ENCODE measurements around the gene PELI3.

PELI3 gene

GRCh38 chr11:66492161-66492865 lies 25.6 kb downstream of the PELI3 start:
- H3K36me3 ChIP-seq (ENCODE audit: low read depth): peaks cover 4% of the 10 kb centered on the region; the same call in 1 of the 2 replicates

DNA sequence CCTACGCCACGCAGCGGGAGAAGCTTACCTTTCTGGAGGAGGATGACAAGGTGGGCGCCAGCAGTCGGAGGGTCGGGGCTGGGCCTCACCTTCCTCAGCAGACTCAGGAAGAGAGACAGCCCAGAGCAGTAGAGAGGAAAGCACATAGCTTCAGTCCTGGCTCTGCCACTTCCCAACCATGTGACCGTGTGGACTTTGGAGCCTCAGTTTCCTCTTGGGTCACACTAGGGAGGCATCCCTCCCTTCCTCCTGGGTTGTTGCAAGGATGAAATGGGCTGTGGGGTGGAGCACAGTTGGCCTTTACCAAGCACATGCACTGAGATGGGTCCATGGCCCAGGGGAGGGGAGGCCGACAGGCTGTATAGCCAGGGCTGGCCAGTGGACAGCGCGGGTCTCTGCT lies 26.4 kb downstream of the PELI3 start:
- Histone ChIP-seq H3K27me3 (ENCODE audit: insufficient read depth, poor library complexity, severe bottlenecking) (no peaks in the 10 kb centered on the region), H3K4me1 (ENCODE audit: insufficient read depth, poor library complexity, severe bottlenecking) (no peaks in the 10 kb centered on the region), H3K9me3 (ENCODE audit: severe bottlenecking) (no peaks in the 10 kb centered on the region), H3K4me3 (ENCODE audit: severe bottlenecking) (no peak overlapping the region), H3K36me3 (ENCODE audit: low read depth) (peaks cover 5% of the 10 kb centered on the region), H3K27ac (ENCODE audit: poor library complexity, severe bottlenecking) (no peak overlapping the region)
- TF ChIP-seq, protein P1, sequence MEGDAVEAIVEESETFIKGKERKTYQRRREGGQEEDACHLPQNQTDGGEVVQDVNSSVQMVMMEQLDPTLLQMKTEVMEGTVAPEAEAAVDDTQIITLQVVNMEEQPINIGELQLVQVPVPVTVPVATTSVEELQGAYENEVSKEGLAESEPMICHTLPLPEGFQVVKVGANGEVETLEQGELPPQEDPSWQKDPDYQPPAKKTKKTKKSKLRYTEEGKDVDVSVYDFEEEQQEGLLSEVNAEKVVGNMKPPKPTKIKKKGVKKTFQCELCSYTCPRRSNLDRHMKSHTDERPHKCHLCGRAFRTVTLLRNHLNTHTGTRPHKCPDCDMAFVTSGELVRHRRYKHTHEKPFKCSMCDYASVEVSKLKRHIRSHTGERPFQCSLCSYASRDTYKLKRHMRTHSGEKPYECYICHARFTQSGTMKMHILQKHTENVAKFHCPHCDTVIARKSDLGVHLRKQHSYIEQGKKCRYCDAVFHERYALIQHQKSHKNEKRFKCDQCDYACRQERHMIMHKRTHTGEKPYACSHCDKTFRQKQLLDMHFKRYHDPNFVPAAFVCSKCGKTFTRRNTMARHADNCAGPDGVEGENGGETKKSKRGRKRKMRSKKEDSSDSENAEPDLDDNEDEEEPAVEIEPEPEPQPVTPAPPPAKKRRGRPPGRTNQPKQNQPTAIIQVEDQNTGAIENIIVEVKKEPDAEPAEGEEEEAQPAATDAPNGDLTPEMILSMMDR (IDR thresholded peaks at IDR 0.05; ENCODE audit: poor library complexity, severe bottlenecking): no peak
- DNase-seq (ENCODE audit: low spot score) (no peak), ATAC-seq (ENCODE audit: low read depth) (no peak)

More at GRCh38 chr11:66492161-66492865, 25.6 kb downstream of the PELI3 start:
- Histone ChIP-seq H3K27me3 (ENCODE audit: insufficient read depth, poor library complexity, severe bottlenecking) (no peaks in the 10 kb centered on the region), H3K4me1 (ENCODE audit: insufficient read depth, poor library complexity, severe bottlenecking) (no peaks in the 10 kb centered on the region), H3K27ac (ENCODE audit: poor library complexity, severe bottlenecking) (no peak overlapping the region), H3K9me3 (ENCODE audit: severe bottlenecking) (no peaks in the 10 kb centered on the region), H3K4me3 (ENCODE audit: severe bottlenecking) (no peak overlapping the region)
- no peak for ATAC-seq (ENCODE audit: low read depth)
- TF ChIP-seq, protein P1 (IDR thresholded peaks at IDR 0.05; ENCODE audit: poor library complexity, severe bottlenecking): no peak
- DNase-seq (ENCODE audit: low spot score): no peak

GRCh38 chr11:66494458-66494857 lies 27.8 kb downstream of the PELI3 start:
- Histone ChIP-seq H3K4me3 (ENCODE audit: severe bottlenecking) (no peak overlapping the region), H3K36me3 (ENCODE audit: low read depth) (peaks cover 13% of the 10 kb centered on the region)

DNA sequence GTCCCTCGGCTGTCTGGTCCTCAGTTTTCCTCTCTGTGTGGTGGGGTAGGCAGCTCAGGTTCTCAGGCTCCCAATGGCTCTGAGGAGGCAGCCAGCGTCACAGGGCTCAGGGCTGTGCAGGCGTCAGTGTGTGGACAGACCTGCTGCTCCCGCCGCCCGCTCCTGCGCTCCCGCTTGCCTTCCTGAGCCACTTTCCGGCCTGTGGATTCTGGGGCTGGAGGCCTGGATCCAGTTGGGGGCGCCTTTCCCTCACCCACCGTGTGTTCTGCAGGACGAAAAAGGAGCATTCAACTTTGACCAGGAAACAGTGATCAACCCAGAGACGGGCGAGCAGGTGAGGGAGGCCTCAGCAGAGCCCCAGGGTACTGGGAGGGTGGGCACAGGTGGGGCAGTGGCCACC lies 28.2 kb downstream of the PELI3 start:
- Histone ChIP-seq H3K27ac (ENCODE audit: poor library complexity, severe bottlenecking) (no peak overlapping the region), H3K4me3 (ENCODE audit: severe bottlenecking) (no peak overlapping the region), H3K36me3 (ENCODE audit: low read depth) (peaks cover 13% of the 10 kb centered on the region), H3K27me3 (ENCODE audit: insufficient read depth, poor library complexity, severe bottlenecking) (no peaks in the 10 kb centered on the region), H3K9me3 (ENCODE audit: severe bottlenecking) (no peaks in the 10 kb centered on the region), H3K4me1 (ENCODE audit: insufficient read depth, poor library complexity, severe bottlenecking) (no peaks in the 10 kb centered on the region)
- ATAC-seq (ENCODE audit: low read depth) (no peak), DNase-seq (ENCODE audit: low spot score) (no peak)
- TF ChIP-seq, protein P1 (IDR thresholded peaks at IDR 0.05; ENCODE audit: poor library complexity, severe bottlenecking): no peak

More at GRCh38 chr11:66494458-66494857, 27.8 kb downstream of the PELI3 start:
- TF ChIP-seq, protein P1 (IDR thresholded peaks at IDR 0.05; ENCODE audit: poor library complexity, severe bottlenecking): no peak
- H3K9me3 ChIP-seq (ENCODE audit: severe bottlenecking): no peaks in the 10 kb centered on the region
- DNase-seq (ENCODE audit: low spot score) (no peak), ATAC-seq (ENCODE audit: low read depth) (no peak)
- H3K27me3 ChIP-seq (ENCODE audit: insufficient read depth, poor library complexity, severe bottlenecking): no peaks in the 10 kb centered on the region
- H3K27ac ChIP-seq (ENCODE audit: poor library complexity, severe bottlenecking): no peak overlapping the region
- H3K4me1 ChIP-seq (ENCODE audit: insufficient read depth, poor library complexity, severe bottlenecking): no peaks in the 10 kb centered on the region

- DNase-seq (ENCODE audit: low spot score) (no peak), ATAC-seq (ENCODE audit: low read depth) (no peak)
- Histone ChIP-seq H3K4me1 (ENCODE audit: insufficient read depth, poor library complexity, severe bottlenecking) (no peaks in the 10 kb centered on the region), H3K27ac (ENCODE audit: poor library complexity, severe bottlenecking) (no peak overlapping the region), H3K4me3 (ENCODE audit: severe bottlenecking) (no peak overlapping the region), H3K9me3 (ENCODE audit: severe bottlenecking) (no peaks in the 10 kb centered on the region), H3K27me3 (ENCODE audit: insufficient read depth, poor library complexity, severe bottlenecking) (no peaks in the 10 kb centered on the region), H3K36me3 (ENCODE audit: low read depth) (peaks cover 13% of the 10 kb centered on the region)
- TF ChIP-seq, protein P1 (IDR thresholded peaks at IDR 0.05; ENCODE audit: poor library complexity, severe bottlenecking): no peak
These were observed 28.7 kb downstream of the PELI3 start for GRCh38 chr11:66495401-66495854.

Measured in RWPE2 (cell line).